Activated CD8-positive, alpha-beta memory T cell treated with anti-CD3 and anti-CD28 coated beads, Interleukin-2, amount 50 U/mL, for 1 hour (primary cell): ENCODE data around the gene CHMP6.
A peak's percentile ranks its signal among the peaks of the same experiment; 100 is the strongest.

Experiments
- DNase-seq: peaks from one replicate; pipeline ENCODE4 v3.0.0-alpha.2; 2020; ENCODE audit errors: extremely low read depth

The CHMP6 gene

GRCh38 chr17:80991645-80992076 lies at the start of gene CHMP6:
TSS of gene CHMP6 (plus strand) at chr17:80991841. CDS start at chr17:80991919, 78 bp downstream.
- DNase-seq, result peak; percentile 34

GRCh38 chr17:80942423-80943345 lies 49.0 kb upstream of the CHMP6 start:
- no peak for DNase-seq

GRCh38 chr17:80943346-80944145 lies 48.1 kb upstream of the CHMP6 start:
- DNase-seq, result no peak

GRCh38 chr17:80944326-80944725 lies 47.3 kb upstream of the CHMP6 start:
- no peak for DNase-seq

- no peak for DNase-seq
These were observed 45.9 kb upstream of the CHMP6 start for GRCh38 chr17:80945736-80946135.

- no peak for DNase-seq
These were observed 45.2 kb upstream of the CHMP6 start for GRCh38 chr17:80946449-80946848.

- no peak for DNase-seq
These were observed 44.3 kb upstream of the CHMP6 start for GRCh38 chr17:80947200-80947940.

GRCh38 chr17:80948019-80948975 lies 43.3 kb upstream of the CHMP6 start:
- no peak for DNase-seq

- DNase-seq, result no peak
These were observed 42.6 kb upstream of the CHMP6 start for GRCh38 chr17:80948976-80949450.

GRCh38 chr17:80949451-80950421 lies 41.9 kb upstream of the CHMP6 start:
- DNase-seq, result no peak

- DNase-seq, result no peak
These were observed 41.0 kb upstream of the CHMP6 start for GRCh38 chr17:80950466-80951120.

GRCh38 chr17:80951121-80952090 lies 40.2 kb upstream of the CHMP6 start:
- DNase-seq, result no peak

- DNase-seq, result no peak
These were observed 39.4 kb upstream of the CHMP6 start for GRCh38 chr17:80952291-80952690.

GRCh38 chr17:80953471-80954315 lies 37.9 kb upstream of the CHMP6 start:
- no peak for DNase-seq

GRCh38 chr17:80955078-80955477 lies 36.6 kb upstream of the CHMP6 start:
- no peak for DNase-seq

GRCh38 chr17:80955671-80956280 lies 35.9 kb upstream of the CHMP6 start:
- no peak for DNase-seq
